Esophagus muscularis mucosa (tissue), 3 donors: ENCODE results near the gene KANSL2.
"Not testable (repeated sequence)": the region's sequence is repeated elsewhere in the genome, so short reads cannot be mapped to it uniquely, and the experiment has no call there.

Source experiments
- CTCF ChIP-seq, 3 experiments: fragments of 200-600 bp in 2 of 3; fragments of 450-650 bp in 1 of 3; sonication (generic) in 2 of 3; IDR thresholded peaks; one replicate each; pipeline ENCODE4 v1.5.1; 2017 to 2019; ENCODE audit warnings: antibody characterized with exemption in 3 of 3, mild to moderate bottlenecking in 2 of 3, moderate library complexity in 1 of 3
- EP300 ChIP-seq: sonication (generic); formaldehyde crosslinking; IDR thresholded peaks from one replicate; pipeline ENCODE4 v1.6.1; 2017; ENCODE audit warnings: antibody characterized with exemption

GRCh38 chr12:48682533-48682905 is 481 bp upstream of the KANSL2 start:
- not testable (repeated sequence) for TF ChIP-seq EP300; CTCF (IDR thresholded peaks at IDR 0.05)
